GM13977 (cell line): ENCODE measurements around the gene CXCL17.
"Not testable (repeated sequence)": the region's sequence is repeated elsewhere in the genome, so short reads cannot be mapped to it uniquely, and the experiment has no call there.

Source experiments
- DNase-seq: peaks from one replicate; pipeline ENCODE4 v3.0.0; 2012; ENCODE audit warnings: low spot score
- CTCF ChIP-seq: IDR thresholded peaks from 2 replicates; pipeline ENCODE4 v1.5.1; 2012; ENCODE audit warnings: mild to moderate bottlenecking, control low read depth; ENCODE audit not compliant: insufficient read depth; ENCODE audit errors: extremely low read depth, missing control alignments
- in situ Hi-C: fragments of 300-500 bp; cut with MboI; formaldehyde crosslinking; loops from one replicate; pipeline ENCODE4 v1.12.0; 2022; ENCODE audit warnings: low sequenced_read_pairs, low pct_unique_long_range_greater_than_20kb, mixed read lengths, inconsistent platforms; ENCODE audit not compliant: unreplicated experiment

Gene CXCL17

GRCh38 chr19:42442833-42443232, at the start of gene CXCL17:
TSS of gene CXCL17 (minus strand) at chr19:42442946. CDS start at chr19:42442832, 114 bp downstream.
- in situ Hi-C loops, result no loop called here
- no peak for TF ChIP-seq CTCF
- no peak for DNase-seq

- TF ChIP-seq CTCF, result no peak
- DNase-seq, result no peak
- in situ Hi-C loops, result no loop called here
These were observed 46.2 kb upstream of the CXCL17 start for GRCh38 chr19:42488783-42489521.

- no peak for DNase-seq
- in situ Hi-C loops, result no loop called here
- no peak for TF ChIP-seq CTCF
These were observed 45.0 kb upstream of the CXCL17 start for GRCh38 chr19:42487798-42488178.

- no peak for DNase-seq
- no peak for TF ChIP-seq CTCF
- in situ Hi-C loops, result no loop called here
These were observed 44.5 kb upstream of the CXCL17 start for GRCh38 chr19:42487032-42487797.

- DNase-seq, in situ Hi-C loops: not testable (repeated sequence)
These were observed 42.3 kb upstream of the CXCL17 start for GRCh38 chr19:42485036-42485435.

- DNase-seq, result no peak
- in situ Hi-C loops, result no loop called here
- TF ChIP-seq CTCF, result no peak
These were observed 37.8 kb upstream of the CXCL17 start for GRCh38 chr19:42480335-42481095.
